HepG2 (cell line): ENCODE results near the gene FGF1. TPM values are rescaled to one million over a fixed set of nuclear protein-coding genes. Genes with fewer than 3 reads are reported as not detected.

Experiments
- ATAC-seq: fragments of 200-7000 bp; cut with Tn5 transposase; 3 replicates; pipeline ENCODE4 v1.9.1; 2020; ENCODE audit warnings: mild to moderate bottlenecking, moderate library complexity
- BruUV-seq: library from RNA; stranded (reverse); fragments of 400-500 nt; replicated peaks from 2 replicates; lab custom pipeline; 2021; lab: Mats Ljungman, UMichigan
- CTCF ChIA-PET: fragments of 300-600 bp; formaldehyde crosslinking; extraction: SDS; loops from one replicate; lab custom pipeline; 2021; ENCODE audit warnings: low total read pairs, inconsistent platforms, low intra/inter-chr PET ratio; lab: Yijun Ruan, JAX
- POLR2A ChIA-PET: fragments of 350-600 bp; sonication (Branson Sonifier 250); formaldehyde crosslinking; loops from one replicate; lab custom pipeline; 2020; ENCODE audit warnings: antibody characterized with exemption, inconsistent platforms; lab: Yijun Ruan, JAX
- DNase-seq: peaks from one replicate; pipeline ENCODE4 v3.0.0-alpha.2; 2015; ENCODE audit warnings: low spot score
- FAIRE-seq: peaks from 3 replicates; lab custom pipeline; 2011; peaks lifted over from hg19 to GRCh38; lab: Jason Lieb, UNC
- H2AFZ ChIP-seq: one replicate; pipeline ENCODE4 v1.6.1; 2011; ENCODE audit warnings: low read length, inconsistent platforms
- H3K27ac ChIP-seq: fragments of 300-600 bp; 3 replicates; pipeline ENCODE4 v1.8.0; 2011; ENCODE audit warnings: mixed run types, mild to moderate bottlenecking, mixed read lengths, low read length, inconsistent platforms; ENCODE audit not compliant: insufficient read depth; ENCODE audit errors: extremely low read length
- H3K27me3 ChIP-seq, 2 experiments: fragments of 200-600 bp in 1 of 2; 2 replicates in 1 of 2; 3 replicates in 1 of 2; pipeline versions ENCODE4 v1.6.0 to v1.8.0; 2011; ENCODE audit warnings: low read length in 2 of 2, mild to moderate bottlenecking in 2 of 2, moderate library complexity in 2 of 2, inconsistent platforms in 1 of 2; ENCODE audit not compliant: insufficient read depth in 2 of 2, control insufficient read depth in 1 of 2
- H3K36me3 ChIP-seq, 2 experiments: fragments of 200-600 bp in 1 of 2; replicated peaks in 1 of 2; 2 replicates in 1 of 2; 3 replicates in 1 of 2; pipeline versions ENCODE4 v1.5.1 to v1.8.0; 2011; ENCODE audit warnings: low read length in 2 of 2, inconsistent platforms in 1 of 2; ENCODE audit not compliant: insufficient read depth in 2 of 2, control insufficient read depth in 1 of 2
- H3K4me1 ChIP-seq: 2 replicates; pipeline ENCODE4 v1.5.1; 2012; ENCODE audit warnings: low read length, inconsistent platforms; ENCODE audit not compliant: insufficient read depth
- H3K4me2 ChIP-seq: 2 replicates; pipeline ENCODE4 v1.6.0; 2011; ENCODE audit warnings: low read depth, low read length, inconsistent platforms
- H3K4me3 ChIP-seq, 3 experiments: fragments of 200-600 bp in 1 of 3; sonication (generic), shearing (Covaris generic) in 1 of 3; replicated peaks in 1 of 3; 2 replicates each; pipeline ENCODE4 v1.5.1; 2011 to 2016; ENCODE audit warnings: low read length in 3 of 3, inconsistent platforms in 2 of 3, low read depth in 2 of 3, mild to moderate bottlenecking in 2 of 3, control low read depth in 1 of 3, mixed read lengths in 1 of 3; ENCODE audit not compliant: insufficient read depth in 1 of 3
- H3K79me2 ChIP-seq: one replicate; pipeline ENCODE4 v1.6.1; 2011; ENCODE audit warnings: low read length, inconsistent platforms; ENCODE audit not compliant: insufficient read depth
- H3K9ac ChIP-seq: 2 replicates; pipeline ENCODE4 v1.6.0; 2011; ENCODE audit warnings: mild to moderate bottlenecking, low read depth, low read length, inconsistent platforms; ENCODE audit not compliant: insufficient read depth
- H3K9me3 ChIP-seq: 2 replicates; pipeline ENCODE4 v1.5.1; 2012; ENCODE audit warnings: mild to moderate bottlenecking, low read length
- H4K20me1 ChIP-seq: 2 replicates; pipeline ENCODE4 v1.6.0; 2011; ENCODE audit warnings: inconsistent platforms, mild to moderate bottlenecking, low read length, moderate library complexity; ENCODE audit not compliant: insufficient read depth
- ARID2 ChIP-seq: sonication (generic); formaldehyde crosslinking; IDR thresholded peaks from 2 replicates; pipeline ENCODE4 v1.8.1; 2022; ENCODE audit warnings: mild to moderate bottlenecking, missing genetic modification reagents, borderline replicate concordance
- FOXJ3 ChIP-seq: sonication (generic); formaldehyde crosslinking; IDR thresholded peaks from 2 replicates; pipeline ENCODE4 v1.4.0; 2020; ENCODE audit warnings: missing genetic modification reagents, mild to moderate bottlenecking, borderline replicate concordance
- GPN1 ChIP-seq: sonication (generic); formaldehyde crosslinking; IDR thresholded peaks from 2 replicates; pipeline ENCODE4 v1.5.1; 2020; ENCODE audit warnings: missing genetic modification reagents, borderline replicate concordance
- KDM5A ChIP-seq: fragments of 200-600 bp; sonication (generic); IDR thresholded peaks from 2 replicates; pipeline ENCODE4 v1.7.0; 2018; ENCODE audit warnings: antibody characterized with exemption, mild to moderate bottlenecking, low read length, borderline replicate concordance
- ZNF335 ChIP-seq: sonication (generic); formaldehyde crosslinking; IDR thresholded peaks from 2 replicates; pipeline ENCODE4 v1.4.0; 2020; ENCODE audit warnings: missing genetic modification reagents
- ZSCAN29 ChIP-seq: sonication (generic); formaldehyde crosslinking; conservative IDR thresholded peaks from 2 replicates; pipeline ENCODE4 v1.4.0; 2020; ENCODE audit warnings: mild to moderate bottlenecking, missing genetic modification reagents
- WGBS: methylation state at CpG from one replicate; pipeline ENCODE4 v1.1.6; 2017; ENCODE audit warnings: low lambda C conversion rate; 5-methylcytosine and 5-hydroxymethylcytosine counted together
- in situ Hi-C: cut with HindIII; loops from 2 replicates; pipeline ENCODE4 v1.10.0; 2017; ENCODE audit warnings: low pct_unique_long_range_greater_than_20kb; ENCODE audit not compliant: extremely low pct_ligation_motif_present
- intact Hi-C: fragments of 100-400 bp; cut with micrococcal nuclease; formaldehyde crosslinking; loops from one replicate; pipeline ENCODE4 v1.10.0; 2022; ENCODE audit not compliant: unreplicated experiment
- polyA plus RNA-seq, 8 experiments: library from polyadenylated mRNA; depleted of rRNA in 3 of 8; stranded (reverse) in 7 of 8; unstranded in 1 of 8; fragments of >200 nt; fragmentation: Illumina TruSeq in 4 of 8; extraction: Trizol in 4 of 8; gene quantifications; 2 replicates each; pipeline versions ENCODE4 v1.2.1 to v1.2.3, GENCODE V29; 2011 to 2016; ENCODE audit warnings: low read depth in 4 of 8, missing spikeins in 1 of 8, mixed read lengths in 1 of 8; ENCODE audit not compliant: insufficient read depth in 1 of 8
- total RNA-seq, 5 experiments: library from RNA; depleted of rRNA; stranded (reverse); fragments of >200 nt; fragmentation: Illumina TruSeq; extraction: Trizol; gene quantifications; 2 replicates each; pipeline ENCODE4 v1.2.3, GENCODE V29; 2016; ENCODE audit warnings: low read depth in 1 of 5
- TF ChIP-seq, protein P1 (sequence below): sonication (generic); formaldehyde crosslinking; IDR thresholded peaks from 2 replicates; pipeline ENCODE4 v1.4.0; 2020; ENCODE audit warnings: missing genetic modification reagents, borderline replicate concordance

Gene FGF1
- total and polyA plus RNA-seq, 2 of the 13 experiments (the other 11 are each of a cell fraction or from before 2014, with no cell fraction given): not detected

GRCh38 chr5:142643634-142644033, 42.3 kb downstream of the FGF1 start:
- no peaks in the 10 kb centered on the region for H3K36me3 ChIP-seq
- H3K27ac ChIP-seq: no peak overlapping the region
- no peaks in the 10 kb centered on the region for H3K4me1 ChIP-seq
- H3K79me2 ChIP-seq: no peaks in the 10 kb centered on the region
- BruUV-seq: no TSS peak
- in situ Hi-C loops: no loop called here
- intact Hi-C loops: no loop called here
- no peaks in the 10 kb centered on the region for H4K20me1 ChIP-seq
- WGBS: 43% methylated on average over 5 of the region's 5 CpGs
- H2AFZ ChIP-seq: no peak overlapping the region
- DNase-seq (no peak), ATAC-seq (no peak), FAIRE-seq (no peak)
- H3K4me3 ChIP-seq: no peak overlapping the region
- H3K9me3 ChIP-seq: no peaks in the 10 kb centered on the region
- no peak overlapping the region for H3K4me2 ChIP-seq
- peaks cover 0 to 6% of the 10 kb centered on the region in 2 experiments; a peak in 3 of 5 replicates for H3K27me3 ChIP-seq
- no peak for TF ChIP-seq ZNF335 (CRISPR knock-in tag)
- no peak for TF ChIP-seq FOXJ3 (CRISPR knock-in tag)
- TF ChIP-seq, protein P1, sequence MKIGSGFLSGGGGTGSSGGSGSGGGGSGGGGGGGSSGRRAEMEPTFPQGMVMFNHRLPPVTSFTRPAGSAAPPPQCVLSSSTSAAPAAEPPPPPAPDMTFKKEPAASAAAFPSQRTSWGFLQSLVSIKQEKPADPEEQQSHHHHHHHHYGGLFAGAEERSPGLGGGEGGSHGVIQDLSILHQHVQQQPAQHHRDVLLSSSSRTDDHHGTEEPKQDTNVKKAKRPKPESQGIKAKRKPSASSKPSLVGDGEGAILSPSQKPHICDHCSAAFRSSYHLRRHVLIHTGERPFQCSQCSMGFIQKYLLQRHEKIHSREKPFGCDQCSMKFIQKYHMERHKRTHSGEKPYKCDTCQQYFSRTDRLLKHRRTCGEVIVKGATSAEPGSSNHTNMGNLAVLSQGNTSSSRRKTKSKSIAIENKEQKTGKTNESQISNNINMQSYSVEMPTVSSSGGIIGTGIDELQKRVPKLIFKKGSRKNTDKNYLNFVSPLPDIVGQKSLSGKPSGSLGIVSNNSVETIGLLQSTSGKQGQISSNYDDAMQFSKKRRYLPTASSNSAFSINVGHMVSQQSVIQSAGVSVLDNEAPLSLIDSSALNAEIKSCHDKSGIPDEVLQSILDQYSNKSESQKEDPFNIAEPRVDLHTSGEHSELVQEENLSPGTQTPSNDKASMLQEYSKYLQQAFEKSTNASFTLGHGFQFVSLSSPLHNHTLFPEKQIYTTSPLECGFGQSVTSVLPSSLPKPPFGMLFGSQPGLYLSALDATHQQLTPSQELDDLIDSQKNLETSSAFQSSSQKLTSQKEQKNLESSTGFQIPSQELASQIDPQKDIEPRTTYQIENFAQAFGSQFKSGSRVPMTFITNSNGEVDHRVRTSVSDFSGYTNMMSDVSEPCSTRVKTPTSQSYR (CRISPR knock-in tag): no peak
- no peak for TF ChIP-seq ARID2
- TF ChIP-seq KDM5A: no peak
- TF ChIP-seq GPN1 (CRISPR knock-in tag): no peak
- no peak for TF ChIP-seq ZSCAN29
- CTCF ChIA-PET: no interaction called here
- POLR2A ChIA-PET: no interaction called here
- H3K9ac ChIP-seq: no peak overlapping the region
